GM12874 (cell line): Measurements from ENCODE around the gene NIPBL.

Source experiments
- TF ChIP-seq, protein P1 (sequence below): IDR thresholded peaks from 2 replicates; pipeline ENCODE4 v1.5.1; 2011; ENCODE audit warnings: low read depth, mild to moderate bottlenecking, control low read depth, low read length, moderate library complexity; ENCODE audit not compliant: insufficient read depth

NIPBL gene

DNA sequence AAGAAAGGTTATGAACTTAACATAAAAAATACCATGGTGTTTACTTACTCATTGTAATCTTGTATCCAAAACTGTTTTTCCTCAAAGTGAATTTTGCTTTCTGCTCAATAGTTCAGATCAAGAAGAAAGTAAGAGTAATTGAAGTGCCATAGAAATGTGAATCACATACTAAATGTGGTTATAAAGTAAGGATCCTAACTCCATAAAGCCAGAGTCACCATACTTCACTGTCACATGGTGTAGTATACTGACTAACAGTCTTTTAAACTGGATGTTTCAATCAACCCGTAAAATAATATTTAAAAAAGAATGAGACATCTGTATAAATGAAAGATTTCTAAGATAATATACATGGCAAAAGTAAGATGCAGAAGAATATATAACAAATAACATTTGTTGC lies 72.1 kb downstream of the NIPBL start:
- TF ChIP-seq, protein P1, sequence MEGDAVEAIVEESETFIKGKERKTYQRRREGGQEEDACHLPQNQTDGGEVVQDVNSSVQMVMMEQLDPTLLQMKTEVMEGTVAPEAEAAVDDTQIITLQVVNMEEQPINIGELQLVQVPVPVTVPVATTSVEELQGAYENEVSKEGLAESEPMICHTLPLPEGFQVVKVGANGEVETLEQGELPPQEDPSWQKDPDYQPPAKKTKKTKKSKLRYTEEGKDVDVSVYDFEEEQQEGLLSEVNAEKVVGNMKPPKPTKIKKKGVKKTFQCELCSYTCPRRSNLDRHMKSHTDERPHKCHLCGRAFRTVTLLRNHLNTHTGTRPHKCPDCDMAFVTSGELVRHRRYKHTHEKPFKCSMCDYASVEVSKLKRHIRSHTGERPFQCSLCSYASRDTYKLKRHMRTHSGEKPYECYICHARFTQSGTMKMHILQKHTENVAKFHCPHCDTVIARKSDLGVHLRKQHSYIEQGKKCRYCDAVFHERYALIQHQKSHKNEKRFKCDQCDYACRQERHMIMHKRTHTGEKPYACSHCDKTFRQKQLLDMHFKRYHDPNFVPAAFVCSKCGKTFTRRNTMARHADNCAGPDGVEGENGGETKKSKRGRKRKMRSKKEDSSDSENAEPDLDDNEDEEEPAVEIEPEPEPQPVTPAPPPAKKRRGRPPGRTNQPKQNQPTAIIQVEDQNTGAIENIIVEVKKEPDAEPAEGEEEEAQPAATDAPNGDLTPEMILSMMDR: no peak

DNA sequence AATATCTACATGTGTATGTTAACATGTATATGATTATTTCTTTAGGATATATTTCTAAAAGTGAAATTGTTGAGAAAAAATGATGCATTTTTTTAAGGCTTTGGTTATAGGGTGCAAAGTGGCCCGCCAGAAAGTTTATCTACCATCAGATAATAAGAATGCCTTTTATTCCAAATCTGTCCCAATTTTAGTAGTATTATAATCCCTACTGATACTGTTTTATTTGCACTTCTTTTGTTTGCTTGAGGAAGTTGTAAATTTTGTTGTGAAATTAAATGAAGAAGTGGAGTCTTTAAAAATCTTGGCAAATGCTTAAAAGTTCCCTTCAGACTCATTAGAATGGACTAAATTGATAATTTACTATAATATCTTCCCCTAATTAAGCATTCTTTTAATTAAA lies 73.0 kb downstream of the NIPBL start:
- TF ChIP-seq, protein P1: no peak

DNA sequence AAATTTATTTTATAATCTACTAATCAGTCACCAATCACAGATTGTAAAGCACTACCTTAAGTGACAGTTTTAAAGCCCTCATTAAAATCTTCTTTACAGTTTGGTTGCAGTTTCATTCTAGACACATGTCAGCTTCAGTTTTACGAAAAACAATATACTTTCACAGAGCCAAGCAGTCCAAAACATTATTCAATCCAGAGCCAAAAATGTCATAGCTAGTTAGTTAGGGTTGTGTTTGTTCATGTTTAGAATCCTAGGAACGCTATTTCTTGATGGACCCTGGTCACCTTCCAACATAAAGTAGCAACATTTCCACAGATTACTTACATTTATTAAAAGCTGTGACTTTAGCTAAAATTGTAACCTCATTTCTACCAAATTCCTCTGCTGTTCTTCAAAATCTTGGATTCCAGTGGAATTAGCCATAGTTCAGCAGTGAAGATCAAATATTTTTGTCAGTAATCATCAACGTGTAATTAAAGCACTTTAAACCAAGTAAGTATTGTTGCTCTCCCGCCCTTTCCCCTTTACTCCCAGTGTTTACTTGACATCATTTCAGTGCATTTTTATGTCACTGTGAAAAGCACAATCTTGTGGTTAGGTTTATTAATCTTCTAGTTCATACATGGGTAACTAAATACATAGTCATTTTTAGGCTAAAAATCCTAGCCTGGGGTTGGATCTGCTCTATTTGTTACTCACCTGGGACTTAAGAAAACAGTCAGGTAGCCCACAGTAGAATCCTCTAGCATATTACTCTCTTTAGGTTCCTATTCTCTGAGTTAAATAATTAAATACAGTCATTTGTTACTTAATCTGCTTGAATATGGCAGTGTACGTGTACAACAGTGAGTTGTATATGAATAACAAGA lies 74.3 kb downstream of the NIPBL start:
- TF ChIP-seq, protein P1: no peak

DNA sequence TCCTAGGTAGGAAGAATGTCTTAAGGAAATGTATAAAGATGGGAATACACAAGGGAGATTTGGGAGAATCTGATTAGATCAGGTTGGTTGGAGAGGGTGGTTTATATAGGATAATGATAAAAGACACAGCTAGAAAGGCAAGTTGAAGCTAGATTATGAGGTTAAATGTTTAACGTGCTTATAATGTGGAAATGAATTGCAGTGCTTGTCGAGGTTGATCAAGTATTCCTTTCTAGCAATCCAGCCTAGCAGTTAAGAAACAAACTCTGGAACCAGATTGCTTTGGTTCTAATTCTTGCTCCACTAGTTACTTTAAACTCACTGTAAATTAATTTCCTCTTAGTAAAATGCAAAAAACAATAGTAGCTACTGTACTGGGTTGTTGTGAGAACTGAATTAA lies 76.5 kb downstream of the NIPBL start:
- TF ChIP-seq, protein P1: no peak

DNA sequence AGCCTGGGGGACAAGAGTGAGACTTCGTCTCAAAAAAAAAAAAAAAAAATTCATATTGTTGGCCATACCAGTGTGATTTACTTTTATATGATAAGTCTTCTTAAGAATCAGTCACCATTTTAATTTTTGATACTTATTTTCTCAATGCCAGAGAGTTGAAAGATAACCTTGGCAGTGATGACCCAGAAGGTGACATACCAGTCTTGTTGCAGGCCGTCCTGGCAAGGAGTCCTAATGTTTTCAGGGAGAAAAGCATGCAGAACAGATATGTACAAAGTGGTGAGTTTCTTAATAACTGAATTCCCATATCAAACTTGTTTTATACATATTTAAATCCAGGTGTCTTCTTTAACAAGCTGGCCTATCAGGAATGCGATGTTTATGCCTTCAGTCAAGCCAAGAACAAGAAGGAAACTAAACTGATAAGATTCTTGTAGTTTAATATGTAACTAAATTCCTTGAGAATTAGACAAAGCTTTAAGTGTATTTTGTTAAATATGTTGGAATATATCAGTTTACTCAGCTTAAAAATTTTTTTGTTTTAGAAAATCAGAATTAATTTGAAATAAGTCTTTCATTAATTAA lies 81.5 kb downstream of the NIPBL start:
- TF ChIP-seq, protein P1: no peak

DNA sequence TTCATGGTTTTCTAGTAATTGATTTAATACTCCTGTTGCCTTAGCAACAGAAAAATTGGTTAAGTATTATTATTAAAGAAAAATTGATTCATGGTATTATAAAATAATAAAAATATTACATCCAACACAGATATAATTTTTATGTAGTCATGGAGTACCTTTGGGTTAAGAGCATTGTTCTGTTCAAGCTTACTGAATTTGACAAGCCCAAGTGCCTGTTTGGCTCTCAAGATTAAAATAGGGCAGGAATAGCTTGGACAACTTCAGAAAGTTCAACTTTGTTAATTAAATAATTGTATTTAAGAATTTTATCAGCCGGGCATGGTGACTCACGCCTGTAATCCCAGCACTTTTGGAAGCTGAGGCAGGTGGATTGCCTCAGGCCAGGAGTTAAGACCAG lies 82.0 kb downstream of the NIPBL start:
- TF ChIP-seq, protein P1: no peak

DNA sequence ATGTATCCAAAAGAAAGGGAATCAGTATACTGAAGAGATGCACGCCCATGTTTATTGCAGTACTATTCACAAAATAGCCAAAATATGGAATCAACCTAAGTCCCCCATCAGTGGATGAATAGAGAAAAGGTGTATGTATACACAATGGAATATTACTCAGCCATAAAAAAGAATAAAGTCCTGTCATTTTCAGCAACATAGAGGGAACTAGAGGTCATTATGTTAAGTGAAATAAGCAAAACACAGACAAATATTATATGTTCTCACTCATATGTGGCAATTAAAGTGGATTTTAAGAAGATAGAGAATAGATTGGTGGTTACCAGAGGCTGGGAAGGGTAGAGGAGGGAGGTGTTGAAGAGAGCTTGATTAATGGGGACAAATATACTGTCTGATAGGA lies 88.6 kb downstream of the NIPBL start:
- TF ChIP-seq, protein P1: no peak
